ENCODE measurements around the gene TCEA3.

Gene TCEA3

DNA sequence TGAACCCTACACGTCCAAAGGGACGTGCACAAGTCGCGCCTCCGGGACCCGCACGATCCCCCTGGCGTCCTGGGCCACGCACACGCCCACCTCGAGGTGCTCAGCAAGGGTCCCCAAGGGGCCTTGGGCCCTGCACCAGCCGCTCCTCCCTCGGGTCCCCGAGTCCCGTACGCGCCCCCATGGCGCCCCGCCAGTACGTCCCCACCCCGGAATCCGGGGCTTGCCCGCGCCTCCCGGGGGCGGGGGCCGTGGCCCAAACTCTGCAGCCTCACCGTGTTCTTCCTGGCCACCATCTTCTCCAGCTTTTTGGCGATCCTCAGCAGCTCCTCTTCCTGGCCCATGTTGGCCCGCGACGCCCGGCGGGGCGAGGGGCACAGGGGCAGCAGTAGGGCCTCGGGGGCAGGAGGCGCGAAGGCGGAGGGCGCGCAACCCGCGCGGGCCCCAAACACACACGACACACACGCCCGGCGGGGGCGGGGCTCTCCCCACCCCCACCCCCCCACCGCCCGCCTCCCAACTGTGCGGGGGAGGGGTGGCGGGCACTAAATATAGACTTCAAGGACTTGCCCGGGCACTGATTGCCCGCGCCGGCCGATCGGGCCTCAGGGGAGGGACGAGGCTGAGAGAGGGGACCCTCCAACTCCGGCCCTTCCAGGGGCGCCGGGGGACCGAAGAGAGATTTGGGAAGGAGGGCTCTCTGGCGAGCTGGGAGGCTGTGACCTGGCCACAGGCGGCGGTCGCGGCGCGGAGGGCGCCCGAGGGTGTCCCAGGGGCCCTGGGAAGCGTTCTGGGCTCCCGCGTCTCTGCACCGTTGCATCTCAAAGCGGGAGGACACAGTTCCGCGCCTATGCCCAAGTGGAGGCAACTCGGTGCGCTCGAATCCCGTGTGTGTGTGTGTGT lies at the start of gene TCEA3:
TSS of gene TCEA3 (minus strand) at position 456 of the 900 bp plus-strand sequence. CDS start at position 341, 115 bp downstream.
- no peak for DNase-seq (ENCODE audit: low read depth)

DNA sequence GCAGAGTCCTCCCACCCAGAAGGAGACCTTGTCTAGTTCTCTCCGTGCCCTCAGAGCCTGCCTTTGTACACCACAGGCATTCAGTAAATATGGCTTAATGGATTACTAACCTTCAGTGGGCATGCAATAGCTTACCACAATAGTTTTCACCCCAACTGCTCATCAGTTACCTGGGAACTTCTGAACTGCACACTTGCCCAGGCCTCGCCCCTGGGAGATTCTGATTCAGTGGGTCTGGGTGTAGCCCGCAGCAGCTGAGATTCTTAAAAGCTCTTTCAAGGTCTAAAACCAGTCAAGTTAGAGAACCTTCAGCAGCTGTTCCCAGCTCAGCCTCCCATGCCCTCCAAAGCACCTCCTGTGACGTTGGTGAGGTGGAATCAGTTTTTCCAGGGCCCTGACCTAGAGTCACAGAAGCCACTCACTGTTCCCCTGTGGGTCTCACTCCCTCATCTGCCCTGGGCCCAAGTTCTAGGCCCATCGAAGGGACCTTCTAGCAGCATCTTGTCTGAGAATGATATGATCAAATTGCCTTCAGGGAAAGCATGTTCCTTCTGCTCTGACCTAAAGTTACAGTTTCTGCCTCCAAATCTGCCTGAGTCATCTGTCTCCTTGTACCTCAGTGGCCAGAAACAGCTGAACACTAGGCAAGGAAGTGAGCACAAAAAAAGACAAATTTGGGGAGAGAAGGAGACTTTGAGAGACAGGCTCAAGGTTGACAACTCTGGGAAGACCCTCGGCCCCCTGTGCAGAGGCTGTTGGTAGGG lies 48.7 kb upstream of the TCEA3 start:
- DNase-seq (ENCODE audit: low read depth) = no peak

DNA sequence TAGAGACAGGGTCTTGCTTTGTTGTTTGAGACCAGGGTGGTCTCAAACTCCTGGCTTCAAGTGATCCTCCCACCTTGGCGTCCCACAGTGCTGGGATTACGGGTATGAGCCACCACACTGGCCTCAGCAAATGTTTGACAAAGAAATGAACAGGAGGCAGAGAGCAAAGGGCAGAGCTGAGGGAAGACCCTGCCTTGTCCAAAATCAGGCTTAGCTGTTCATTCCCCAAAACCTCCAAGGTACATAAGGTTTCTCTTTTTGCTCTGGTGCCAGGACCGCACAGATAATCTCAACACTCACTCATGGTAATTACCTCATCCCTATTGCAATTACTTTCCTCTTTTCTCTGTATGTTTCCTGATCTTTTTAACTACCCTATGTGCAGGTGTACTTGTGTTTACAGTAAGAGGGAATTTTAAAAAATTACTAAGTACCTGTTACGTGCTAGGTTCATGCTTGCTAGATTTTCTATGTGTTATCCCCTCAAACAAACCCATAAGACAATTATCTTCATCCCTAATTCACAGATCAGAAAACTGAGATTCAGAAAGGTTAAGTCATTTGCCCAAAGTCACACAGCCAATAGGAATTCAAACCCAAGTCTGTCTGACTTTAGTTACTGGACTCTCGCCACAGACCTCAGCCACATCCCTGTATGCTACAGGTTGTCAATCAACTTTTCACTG lies 47.9 kb upstream of the TCEA3 start:
- no peak for DNase-seq (ENCODE audit: low read depth)

DNA sequence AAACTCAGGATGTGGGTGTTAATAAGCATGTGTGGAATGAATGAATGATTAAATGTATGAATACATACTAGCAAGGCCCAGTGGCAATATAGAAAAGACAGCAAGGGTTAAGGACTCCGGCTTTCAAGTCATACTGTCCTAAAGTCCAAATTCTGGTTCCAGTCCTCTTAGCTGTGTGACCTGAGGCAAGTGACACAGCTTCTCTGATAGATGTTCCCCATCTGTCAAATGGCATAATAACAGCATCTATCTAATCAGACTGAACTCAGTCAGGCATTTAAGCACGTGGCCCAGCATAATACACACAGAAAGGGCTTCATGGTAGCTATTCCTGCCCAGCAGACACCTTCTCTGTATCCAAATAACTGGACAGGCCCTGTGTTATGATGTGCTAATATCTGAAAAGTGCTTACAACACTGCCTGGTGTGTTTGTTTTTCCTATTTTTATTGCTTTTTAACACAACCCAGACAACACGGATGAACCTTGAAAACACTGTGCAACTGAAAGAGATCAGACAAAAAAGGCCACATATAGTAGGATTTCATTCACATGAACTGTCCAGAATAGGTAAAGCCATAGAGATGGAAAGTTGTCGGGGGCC lies 47.0 kb upstream of the TCEA3 start:
- DNase-seq (ENCODE audit: low read depth) = no peak

DNA sequence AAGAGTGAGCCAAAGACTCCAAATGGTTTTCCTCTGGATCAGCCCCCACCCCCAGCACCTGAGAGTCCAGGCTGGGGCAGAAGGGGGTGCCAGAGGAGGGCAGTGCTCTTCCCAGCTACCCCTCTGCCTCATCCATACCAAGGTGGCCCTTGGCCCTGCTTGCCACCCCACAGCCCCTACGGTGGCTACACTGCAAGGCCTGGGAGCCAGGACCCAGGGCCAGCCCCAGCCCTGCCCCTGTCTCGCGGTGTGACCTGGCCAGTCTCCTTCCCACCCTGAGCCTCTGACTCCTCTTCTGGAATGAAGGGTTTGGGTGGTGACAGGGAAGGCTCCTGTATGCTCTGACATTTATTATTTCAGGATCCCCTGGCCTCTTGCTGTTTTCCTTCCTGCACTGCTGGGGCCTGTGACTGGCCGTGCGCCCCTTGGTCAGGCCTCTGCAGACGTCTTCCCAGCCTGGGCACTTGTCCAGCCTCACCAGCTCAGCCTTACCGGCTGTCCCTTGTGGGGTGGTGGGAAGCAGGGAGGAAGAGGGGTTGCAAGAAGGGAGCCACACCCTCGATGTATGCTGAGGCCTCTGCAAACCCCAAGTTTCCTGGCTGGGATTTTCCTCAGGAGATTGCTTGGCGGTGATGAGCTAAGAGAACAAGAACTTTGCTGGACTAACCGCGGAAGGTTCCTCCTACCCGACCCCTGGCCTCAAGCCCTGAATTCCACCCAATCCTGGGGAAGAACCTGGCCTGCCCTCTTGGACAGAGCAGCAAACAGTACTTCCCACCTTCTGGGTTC lies 45.9 kb upstream of the TCEA3 start:
- DNase-seq (ENCODE audit: low read depth) = no peak

DNA sequence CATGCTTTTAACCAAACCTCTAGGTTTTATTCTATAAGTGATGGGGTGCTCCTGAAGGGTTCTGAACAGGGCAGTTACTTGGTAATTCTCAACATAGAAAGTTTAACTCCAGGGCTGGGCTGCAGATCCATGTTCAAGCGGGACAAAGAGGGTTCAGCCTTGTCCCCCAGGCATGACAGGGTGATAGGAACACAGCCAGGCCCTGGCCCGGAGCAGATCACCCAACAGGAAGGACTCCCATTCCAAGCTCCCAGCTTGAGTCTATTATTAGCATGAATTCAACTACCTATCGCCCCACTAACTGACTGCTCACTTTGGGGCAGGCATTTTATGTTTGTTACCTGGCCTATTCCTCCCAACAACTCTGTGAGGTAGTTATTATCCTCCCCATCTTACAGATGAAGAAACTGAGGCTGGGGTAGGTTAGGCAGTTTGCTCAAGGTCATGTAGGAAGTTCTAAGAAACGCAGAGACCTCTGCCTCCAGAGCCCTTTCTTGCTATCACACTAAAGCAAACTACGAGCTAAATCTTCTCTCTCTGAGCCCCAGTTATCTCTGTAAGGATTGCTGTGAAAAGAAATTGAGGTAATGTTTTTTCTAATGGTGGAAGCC lies 44.9 kb upstream of the TCEA3 start:
- DNase-seq (ENCODE audit: low read depth) = no peak

DNA sequence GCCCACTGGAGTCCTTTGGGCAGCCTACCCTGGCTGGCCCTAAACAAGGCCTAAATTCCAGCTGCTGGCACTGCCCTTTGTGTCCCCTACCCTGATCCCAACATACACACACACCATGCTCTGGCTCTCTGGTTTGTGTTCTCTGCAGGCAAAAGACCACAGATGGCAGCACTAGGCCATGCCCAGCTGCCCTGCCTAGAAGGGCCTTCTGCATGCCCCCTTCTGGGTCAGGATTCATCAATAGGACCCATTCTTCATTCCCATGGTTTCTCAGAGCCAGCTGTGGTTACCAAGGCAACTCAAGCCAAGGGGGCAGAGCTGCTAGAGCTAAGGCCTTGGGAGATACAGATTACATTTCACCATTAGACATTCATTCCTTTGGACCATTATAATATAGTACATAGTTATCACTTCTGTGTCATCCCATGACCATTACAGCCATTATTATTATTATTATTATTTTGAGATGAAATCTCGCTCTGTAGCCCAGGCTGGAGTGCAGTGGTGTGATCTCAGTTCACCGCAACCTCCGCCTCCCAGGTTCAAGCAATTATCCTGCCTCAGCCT lies 42.0 kb upstream of the TCEA3 start:
- no peak for DNase-seq (ENCODE audit: low read depth)

DNA sequence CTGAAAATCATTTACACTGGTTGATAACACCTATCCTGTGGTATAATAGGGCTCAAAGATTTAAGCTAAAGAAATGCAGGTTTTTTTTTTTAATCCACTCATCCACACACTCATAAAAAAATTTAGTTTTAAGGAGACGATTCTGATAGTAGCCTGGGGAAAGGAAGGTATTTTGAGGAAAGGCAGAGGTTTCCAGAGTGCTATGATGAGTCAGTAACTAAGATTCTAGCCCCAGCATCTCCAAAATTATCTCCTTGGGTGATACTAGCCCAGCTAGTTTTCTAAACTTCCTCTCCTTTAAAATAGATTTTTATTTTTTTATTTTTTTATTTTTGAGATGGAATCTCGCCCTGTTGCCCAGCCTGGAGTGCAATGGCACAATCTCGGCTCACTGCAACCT lies 38.7 kb upstream of the TCEA3 start:
- no peak for DNase-seq (ENCODE audit: low read depth)

DNA sequence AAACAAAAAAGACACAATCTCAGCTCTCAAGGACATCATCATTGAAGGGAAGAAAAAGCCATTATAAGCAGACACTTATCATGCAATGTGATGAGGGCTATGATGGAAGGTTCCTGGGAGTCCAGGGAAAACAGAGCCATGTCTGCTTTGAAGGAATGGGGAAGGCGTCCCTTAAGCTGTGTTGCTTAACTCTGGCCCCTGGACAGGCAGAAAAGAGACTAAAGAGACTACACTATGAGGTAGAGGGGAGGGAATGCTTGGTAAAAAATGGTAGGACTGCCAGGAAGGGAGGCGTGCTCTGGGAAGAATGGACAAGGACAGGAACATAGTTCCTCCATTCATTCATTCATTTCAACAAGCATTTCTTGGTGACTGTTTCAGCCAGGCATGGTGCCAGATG lies 38.2 kb upstream of the TCEA3 start:
- DNase-seq (ENCODE audit: low read depth) = no peak

DNA sequence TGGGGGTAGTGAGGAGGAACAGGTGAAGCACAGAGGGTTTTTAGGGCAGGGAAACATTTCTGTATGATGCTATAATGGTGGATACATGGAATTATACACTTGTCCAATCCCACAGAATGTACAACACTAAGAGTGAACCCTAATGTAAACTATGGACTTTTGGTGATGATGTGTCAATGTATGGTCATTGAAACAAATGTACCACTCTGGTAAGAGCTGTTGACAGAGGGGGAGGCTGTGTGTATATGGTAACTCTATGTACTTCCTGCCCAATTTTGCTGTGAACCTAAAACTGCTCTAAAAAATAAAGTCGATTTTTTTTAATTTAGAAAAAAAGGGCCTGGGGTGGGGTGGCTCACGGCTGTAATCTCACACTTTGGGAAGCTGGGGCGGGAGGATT lies 36.5 kb upstream of the TCEA3 start:
- DNase-seq (ENCODE audit: low read depth) = no peak

DNA sequence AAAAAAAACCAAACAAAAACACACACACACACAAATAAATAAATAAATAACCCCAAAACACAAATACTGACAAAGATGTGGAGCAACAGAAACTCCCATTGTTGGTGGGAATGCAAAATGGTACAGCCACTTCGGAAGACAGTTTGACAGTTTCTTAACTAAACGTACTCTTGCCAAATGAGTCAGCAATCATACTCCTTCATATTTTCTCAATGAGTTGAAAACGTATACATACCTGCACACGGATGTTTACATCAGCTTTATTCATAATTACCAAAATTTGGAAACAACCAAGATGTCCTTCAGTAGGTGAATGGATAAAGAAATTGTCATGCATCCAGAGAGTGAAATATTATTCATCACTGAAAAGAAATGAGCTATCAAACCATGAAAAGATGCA lies 36.0 kb upstream of the TCEA3 start:
- no peak for DNase-seq (ENCODE audit: low read depth)

DNA sequence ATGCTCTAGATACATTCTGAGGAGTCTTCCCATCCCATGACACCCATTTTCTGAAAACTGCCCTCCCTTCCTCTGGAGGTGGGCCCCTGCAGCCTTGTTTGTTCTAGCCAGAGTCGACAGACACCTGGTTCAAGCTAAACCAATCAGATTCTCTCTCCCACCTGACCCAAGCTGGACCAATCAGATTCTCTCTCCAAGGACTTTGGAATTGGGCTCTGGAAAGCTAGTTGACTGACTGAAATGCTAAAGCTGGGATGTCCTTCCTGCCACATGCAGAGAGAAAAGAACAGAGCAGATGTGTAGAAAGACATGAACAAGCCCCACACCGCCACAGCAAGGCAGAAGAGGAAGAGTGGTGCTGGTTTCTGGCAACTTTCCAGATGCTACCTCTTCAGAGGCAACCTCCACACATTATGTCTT lies 34.8 kb upstream of the TCEA3 start:
- no peak for DNase-seq (ENCODE audit: low read depth)

DNA sequence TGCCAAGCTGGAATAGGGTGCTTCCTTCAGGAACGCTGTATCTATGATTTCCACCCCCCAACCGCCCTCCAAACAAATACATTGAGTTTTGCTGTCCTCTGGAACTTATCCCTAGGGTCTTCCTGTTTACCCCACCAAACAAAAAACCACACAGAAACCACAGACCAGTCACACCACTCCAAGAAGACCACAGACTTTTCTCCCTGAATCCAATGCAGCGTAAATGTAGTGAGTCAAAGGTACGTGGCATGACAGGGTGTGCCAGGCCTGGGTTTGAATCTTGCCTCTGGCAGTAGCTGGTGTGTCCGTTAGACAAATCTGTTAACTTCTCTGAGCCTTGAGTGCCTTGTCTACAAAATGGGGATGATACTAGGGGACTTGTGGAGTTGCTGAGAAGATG lies 31.7 kb upstream of the TCEA3 start:
- DNase-seq (ENCODE audit: low read depth) = no peak

DNA sequence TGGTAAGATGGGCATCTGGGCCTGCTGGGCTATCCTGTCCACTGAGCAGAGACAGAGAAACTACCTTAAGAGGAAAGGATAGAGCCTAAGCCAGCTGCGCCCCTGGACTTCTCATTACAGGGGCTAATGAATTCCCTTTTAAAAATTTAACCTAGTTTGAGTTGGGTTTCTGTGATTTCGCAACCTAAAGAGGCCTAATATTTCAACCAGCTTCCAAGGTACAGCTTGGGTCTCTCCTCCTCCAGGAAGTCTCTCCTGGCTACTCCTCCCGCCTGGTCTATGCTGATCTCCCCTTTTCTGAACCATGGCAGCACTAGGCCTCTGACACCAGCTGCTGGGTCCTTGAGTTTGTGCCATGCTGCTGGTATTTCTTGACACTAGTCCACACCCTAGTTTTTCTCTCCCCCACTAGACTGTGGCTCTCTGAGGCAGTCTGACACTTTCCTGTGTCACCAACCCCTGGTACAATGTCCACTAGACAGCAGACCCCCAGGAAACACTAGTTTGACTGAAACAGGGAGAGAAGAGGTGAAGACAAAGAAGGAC lies 29.0 kb upstream of the TCEA3 start:
- DNase-seq (ENCODE audit: low read depth) = no peak

DNA sequence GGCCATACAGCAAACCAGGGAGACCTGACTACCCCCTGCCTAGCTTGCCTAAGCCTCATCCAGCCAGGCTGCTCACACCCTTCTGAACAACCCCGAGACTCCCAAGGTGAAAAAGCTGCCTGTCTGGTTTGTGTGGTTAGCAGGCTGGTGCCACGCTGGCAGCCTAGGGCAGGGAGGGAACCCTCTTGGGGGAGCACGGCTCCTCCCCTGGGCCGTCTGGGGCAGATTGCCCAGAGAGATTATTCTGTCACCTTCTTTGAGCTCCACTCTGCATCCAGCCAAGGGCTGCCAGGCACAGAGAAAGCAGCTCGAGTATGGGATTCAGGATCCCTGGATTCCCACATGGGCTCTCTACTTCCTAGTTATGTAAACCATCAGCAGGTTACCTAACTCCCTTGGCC lies 27.5 kb upstream of the TCEA3 start:
- DNase-seq (ENCODE audit: low read depth) = peak; percentile 23

DNA sequence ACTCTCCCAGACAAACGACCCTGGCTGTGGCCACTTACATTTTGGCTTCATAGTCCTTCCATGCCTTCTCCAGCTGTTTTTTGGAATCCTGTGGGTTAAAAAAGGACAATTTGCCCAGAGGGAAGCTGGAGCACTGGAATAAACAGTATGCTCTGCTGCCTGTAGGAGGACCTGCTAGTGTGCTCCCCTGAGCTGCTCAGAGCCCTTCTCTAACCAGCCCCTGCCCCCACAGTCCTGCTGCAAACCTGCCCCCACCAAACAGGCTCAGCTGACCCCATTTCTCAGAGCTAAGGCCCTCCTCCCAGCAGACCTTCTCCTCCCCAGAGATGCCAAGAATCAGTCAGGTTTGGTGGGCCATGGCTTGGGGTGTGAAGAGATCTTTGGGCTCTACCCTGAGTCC lies 26.9 kb upstream of the TCEA3 start:
- no peak for DNase-seq (ENCODE audit: low read depth)

DNA sequence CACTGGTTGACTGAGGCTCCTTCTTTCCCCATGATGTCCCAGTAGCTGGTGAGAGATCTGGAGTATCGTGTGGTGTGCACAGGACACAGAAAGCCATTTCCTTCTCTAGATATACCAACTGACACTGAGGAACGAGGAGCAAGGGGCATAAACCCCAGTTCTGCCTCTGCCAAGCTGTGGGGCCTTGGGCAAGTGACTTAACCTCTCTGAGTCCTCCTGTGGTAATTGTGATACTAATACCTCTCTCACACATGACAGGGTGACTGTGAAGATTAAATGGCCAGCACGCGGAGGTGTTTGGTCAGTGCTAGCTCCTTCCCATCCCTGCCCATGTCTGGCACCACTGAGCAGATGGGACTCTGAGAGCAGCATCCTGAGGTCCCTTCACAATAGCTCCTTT lies 26.3 kb upstream of the TCEA3 start:
- DNase-seq (ENCODE audit: low read depth) = no peak

DNA sequence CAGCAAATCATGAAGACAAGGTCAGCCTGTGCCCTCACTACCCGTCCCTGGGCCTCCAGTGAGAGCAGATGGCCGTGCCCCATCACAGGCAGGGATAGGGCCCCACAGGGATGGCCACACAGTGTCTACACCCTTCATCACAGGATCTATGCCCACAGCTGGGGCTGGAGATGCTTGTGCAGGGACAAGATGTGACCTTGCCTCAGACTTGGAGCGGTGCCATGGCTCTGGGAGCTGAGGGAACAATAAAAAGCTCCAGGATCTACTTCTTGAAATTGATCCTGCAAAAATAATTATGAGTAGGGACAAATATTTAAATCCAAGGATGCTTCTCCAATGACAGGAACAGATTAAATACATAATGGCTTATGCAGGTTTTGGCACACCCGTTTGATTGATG lies 25.4 kb upstream of the TCEA3 start:
- no peak for DNase-seq (ENCODE audit: low read depth)

DNA sequence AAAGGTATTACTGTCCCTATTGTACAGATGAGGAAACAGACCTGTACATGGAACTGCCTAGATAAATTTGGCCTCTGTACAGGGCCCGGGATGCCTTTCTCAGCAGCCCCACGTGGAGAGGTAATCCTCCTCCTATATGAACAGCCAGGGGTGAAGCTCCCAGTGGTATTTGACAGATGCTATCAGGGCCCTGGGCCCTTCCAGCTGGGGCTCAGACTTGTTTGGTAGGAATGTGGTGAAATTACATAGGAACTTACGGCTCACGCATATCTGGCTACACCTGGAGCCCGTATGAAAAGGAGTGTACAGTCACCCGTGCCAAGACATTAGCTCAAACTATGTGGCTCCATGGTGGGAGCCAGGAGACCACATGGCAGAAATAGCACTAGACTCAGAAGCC lies 24.8 kb upstream of the TCEA3 start:
- DNase-seq (ENCODE audit: low read depth) = no peak

DNA sequence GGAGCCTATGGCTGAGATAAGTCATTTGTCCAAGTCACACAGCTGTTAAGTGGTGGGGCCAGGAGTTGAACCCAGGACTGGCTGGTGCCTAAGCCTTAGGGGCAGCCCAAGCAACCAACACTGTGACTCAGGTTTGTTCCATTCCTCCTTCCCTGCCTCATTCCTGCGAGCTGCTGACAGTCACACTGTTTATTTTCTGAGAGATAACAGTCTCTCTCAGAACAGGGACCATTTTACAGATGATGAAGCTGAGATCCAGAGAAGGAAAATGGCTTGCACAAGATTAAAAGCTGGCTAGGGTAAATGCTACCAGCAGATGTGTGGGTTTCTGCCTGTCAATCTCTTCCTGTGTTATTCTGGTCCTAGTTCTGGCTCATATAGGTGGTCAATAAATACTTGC lies 24.3 kb upstream of the TCEA3 start:
- DNase-seq (ENCODE audit: low read depth) = no peak
